ENCODE results near the gene ATIC. TPM values are rescaled to one million over a fixed set of nuclear protein-coding genes. Genes with fewer than 3 reads are reported as not detected.

ATIC gene
- total and polyA plus RNA-seq, 8 donors = 78.6 to 107 (median 97.9) TPM

DNA sequence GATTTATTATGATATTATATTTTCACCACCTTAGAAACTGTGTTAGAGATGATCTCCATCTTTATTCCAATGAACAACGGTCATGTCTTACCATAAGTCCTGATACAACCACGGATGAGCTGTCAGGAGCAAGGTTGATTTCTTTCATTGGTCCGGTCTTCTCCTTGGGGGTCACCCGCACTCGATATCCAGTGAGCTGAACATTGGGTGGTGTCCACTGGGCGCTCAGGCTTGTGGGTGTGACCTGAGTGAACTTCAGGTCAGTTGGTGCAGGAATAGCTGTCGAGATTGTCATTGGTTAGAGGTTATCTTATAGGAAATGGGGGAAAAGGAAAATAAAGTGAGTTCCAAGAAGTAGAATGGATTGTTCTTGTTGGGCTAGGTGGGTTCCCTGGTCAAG, 67.2 kb downstream of the ATIC start:
- no peak for DNase-seq
- H3K4me1 ChIP-seq = no peaks in the 10 kb centered on the region
- H3K9me3 ChIP-seq = no peaks in the 10 kb centered on the region
- no peak overlapping the region for H3K27ac ChIP-seq
- intact Hi-C loops (cut with DNase I) = no loop called here
- peaks cover 5 to 76% of the 10 kb centered on the region in 2 donors for H3K36me3 ChIP-seq
- TF ChIP-seq, protein P1, sequence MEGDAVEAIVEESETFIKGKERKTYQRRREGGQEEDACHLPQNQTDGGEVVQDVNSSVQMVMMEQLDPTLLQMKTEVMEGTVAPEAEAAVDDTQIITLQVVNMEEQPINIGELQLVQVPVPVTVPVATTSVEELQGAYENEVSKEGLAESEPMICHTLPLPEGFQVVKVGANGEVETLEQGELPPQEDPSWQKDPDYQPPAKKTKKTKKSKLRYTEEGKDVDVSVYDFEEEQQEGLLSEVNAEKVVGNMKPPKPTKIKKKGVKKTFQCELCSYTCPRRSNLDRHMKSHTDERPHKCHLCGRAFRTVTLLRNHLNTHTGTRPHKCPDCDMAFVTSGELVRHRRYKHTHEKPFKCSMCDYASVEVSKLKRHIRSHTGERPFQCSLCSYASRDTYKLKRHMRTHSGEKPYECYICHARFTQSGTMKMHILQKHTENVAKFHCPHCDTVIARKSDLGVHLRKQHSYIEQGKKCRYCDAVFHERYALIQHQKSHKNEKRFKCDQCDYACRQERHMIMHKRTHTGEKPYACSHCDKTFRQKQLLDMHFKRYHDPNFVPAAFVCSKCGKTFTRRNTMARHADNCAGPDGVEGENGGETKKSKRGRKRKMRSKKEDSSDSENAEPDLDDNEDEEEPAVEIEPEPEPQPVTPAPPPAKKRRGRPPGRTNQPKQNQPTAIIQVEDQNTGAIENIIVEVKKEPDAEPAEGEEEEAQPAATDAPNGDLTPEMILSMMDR (IDR thresholded peaks at IDR 0.05) = no peak
- no peak for ATAC-seq
- no peaks in the 10 kb centered on the region for H3K27me3 ChIP-seq
- H3K4me3 ChIP-seq = no peak overlapping the region

GRCh38 chr2:215379948-215380347, 68.1 kb downstream of the ATIC start:
- DNase-seq (no peak), ATAC-seq (no peak)
- Histone ChIP-seq H3K4me1 (no peaks in the 10 kb centered on the region), H3K27me3 (no peaks in the 10 kb centered on the region), H3K4me3 (no peak overlapping the region), H3K9me3 (no peaks in the 10 kb centered on the region), H3K27ac (no peak overlapping the region), H3K36me3 (peaks cover 8 to 70% of the 10 kb centered on the region in 2 donors)
- intact Hi-C loops (cut with DNase I) = no loop called here
- TF ChIP-seq, protein P1 (IDR thresholded peaks at IDR 0.05) = no peak

DNA sequence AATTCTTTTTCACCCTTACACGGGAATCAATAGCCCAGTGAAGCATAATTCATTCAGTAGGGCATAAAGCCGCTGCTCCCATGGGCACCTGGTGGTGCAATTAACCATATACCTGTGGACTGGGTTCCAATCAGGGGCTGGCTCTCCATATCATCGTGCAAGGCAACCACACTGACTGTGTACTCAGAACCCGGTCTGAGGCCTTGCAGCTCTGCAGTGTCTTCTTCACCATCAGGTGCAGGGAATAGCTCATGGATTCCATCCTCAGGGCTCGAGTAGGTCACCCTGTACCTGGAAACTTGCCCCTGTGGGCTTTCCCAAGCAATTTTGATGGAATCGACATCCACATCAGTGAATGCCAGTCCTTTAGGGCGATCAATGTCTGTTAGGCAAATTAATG, 68.8 kb downstream of the ATIC start:
- Histone ChIP-seq H3K36me3 (peaks cover 8 to 63% of the 10 kb centered on the region in 2 donors), H3K27ac (no peak overlapping the region), H3K4me1 (no peaks in the 10 kb centered on the region), H3K4me3 (no peak overlapping the region), H3K27me3 (no peaks in the 10 kb centered on the region), H3K9me3 (no peaks in the 10 kb centered on the region)
- no peak for DNase-seq
- TF ChIP-seq, protein P1 (IDR thresholded peaks at IDR 0.05) = no peak
- intact Hi-C loops (cut with DNase I) = no loop called here
- no peak for ATAC-seq

- no peak for DNase-seq
- no peaks in the 10 kb centered on the region for H3K4me1 ChIP-seq
- intact Hi-C loops (cut with DNase I) = no loop called here
- no peak overlapping the region for H3K27ac ChIP-seq
- H3K4me3 ChIP-seq = no peak overlapping the region
- TF ChIP-seq, protein P1 (IDR thresholded peaks at IDR 0.05) = no peak
- no peaks in the 10 kb centered on the region for H3K9me3 ChIP-seq
- no peaks in the 10 kb centered on the region for H3K27me3 ChIP-seq
- no peak for ATAC-seq
- peaks cover 8 to 73% of the 10 kb centered on the region in 2 donors for H3K36me3 ChIP-seq
These were observed 70.2 kb downstream of the ATIC start for GRCh38 chr2:215382011-215382410.

DNA sequence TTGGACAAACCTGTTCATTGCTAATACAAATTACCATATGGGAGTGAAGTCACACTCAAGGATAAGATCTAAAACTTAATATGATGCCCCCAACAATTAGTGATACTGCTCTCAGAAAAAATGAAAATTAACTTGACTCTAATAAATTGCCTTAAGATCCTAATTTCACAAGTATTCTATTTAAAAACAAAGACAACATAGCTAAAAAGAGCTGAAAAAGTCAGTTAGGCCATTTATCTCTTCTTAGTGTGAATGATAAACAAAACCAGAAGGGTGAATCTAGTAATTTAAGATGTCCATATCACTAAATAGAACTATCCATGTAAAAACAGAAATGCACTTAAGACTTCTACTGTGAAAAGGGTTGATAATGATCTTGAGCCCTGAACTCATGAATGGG, 70.6 kb downstream of the ATIC start:
- intact Hi-C loops (cut with DNase I) = no loop called here
- no peak for ATAC-seq

More for the DNA sequence above, 70.6 kb downstream of the ATIC start:
- TF ChIP-seq, protein P1 (IDR thresholded peaks at IDR 0.05) = no peak
- DNase-seq = no peak
- Histone ChIP-seq H3K27ac (no peak overlapping the region), H3K9me3 (no peaks in the 10 kb centered on the region), H3K36me3 (peaks cover 8 to 69% of the 10 kb centered on the region in 2 donors), H3K27me3 (no peaks in the 10 kb centered on the region), H3K4me3 (no peak overlapping the region), H3K4me1 (no peaks in the 10 kb centered on the region)
